CD14-positive monocyte (primary cell): ENCODE data around the gene TBC1D16. TPM values are rescaled to one million over a fixed set of nuclear protein-coding genes. Genes with fewer than 3 reads are reported as not detected.

Experiments used
- DNase-seq, 3 donors: peaks; one replicate each; pipeline ENCODE4 v3.0.0-alpha.2; 2011 to 2022
- H2AFZ ChIP-seq: 2 replicates; pipeline ENCODE4 v1.6.0; 2012; ENCODE audit warnings: mild to moderate bottlenecking, low read depth, low read length, inconsistent platforms; ENCODE audit not compliant: insufficient read depth, poor library complexity, severe bottlenecking
- H3K27ac ChIP-seq, 2 donors: 1 replicate in 1 of 2; 2 replicates in 1 of 2; pipeline ENCODE4 v1.5.1; 2012 to 2013; ENCODE audit warnings: low read length in 2 of 2, control low read depth in 1 of 2, inconsistent platforms in 1 of 2, low read depth in 1 of 2, mild to moderate bottlenecking in 1 of 2
- H3K27me3 ChIP-seq, 2 donors: one replicate each; pipeline versions ENCODE4 v1.6.0 to v1.6.1; 2011 to 2013; ENCODE audit warnings: low read length in 2 of 2; ENCODE audit not compliant: control insufficient read depth in 2 of 2, insufficient read depth in 2 of 2
- H3K36me3 ChIP-seq, 2 donors: replicated peaks in 1 of 2; 1 replicate in 1 of 2; 2 replicates in 1 of 2; pipeline versions ENCODE4 v1.5.1 to v1.6.1; 2012 to 2013; ENCODE audit warnings: low read length in 2 of 2, control low read depth in 1 of 2, inconsistent platforms in 1 of 2, mild to moderate bottlenecking in 1 of 2; ENCODE audit not compliant: insufficient read depth in 2 of 2, control insufficient read depth in 1 of 2
- H3K4me1 ChIP-seq, 2 donors: 1 replicate in 1 of 2; 2 replicates in 1 of 2; pipeline versions ENCODE4 v1.5.1 to v1.6.1; 2012 to 2013; ENCODE audit warnings: low read length in 2 of 2, control low read depth in 1 of 2, inconsistent platforms in 1 of 2, mild to moderate bottlenecking in 1 of 2, moderate library complexity in 1 of 2; ENCODE audit not compliant: insufficient read depth in 2 of 2, control insufficient read depth in 1 of 2
- H3K4me2 ChIP-seq: replicated peaks from 2 replicates; pipeline ENCODE3; 2012; ENCODE audit warnings: low read length, moderate library complexity, mild to moderate bottlenecking; ENCODE audit not compliant: poor library complexity, severe bottlenecking; ENCODE audit errors: extremely low read depth
- H3K4me3 ChIP-seq, 3 experiments: fragments of 200-600 bp in 1 of 3; sonication (generic) in 1 of 3; replicated peaks in 1 of 3; 1 replicate in 2 of 3; 2 replicates in 1 of 3; pipeline ENCODE4 v1.5.1; 2011 to 2013; ENCODE audit warnings: low read length in 3 of 3, mild to moderate bottlenecking in 3 of 3, control low read depth in 2 of 3, low read depth in 2 of 3, inconsistent platforms in 1 of 3, moderate library complexity in 1 of 3
- H3K79me2 ChIP-seq: 2 replicates; pipeline ENCODE4 v1.6.0; 2012; ENCODE audit warnings: mild to moderate bottlenecking, control low read depth, inconsistent platforms, low read length, moderate library complexity; ENCODE audit not compliant: insufficient read depth
- H3K9ac ChIP-seq: 2 replicates; pipeline ENCODE4 v1.6.0; 2017; ENCODE audit warnings: low read length, mild to moderate bottlenecking; ENCODE audit not compliant: insufficient read depth, poor library complexity, severe bottlenecking
- H3K9me3 ChIP-seq, 2 donors: replicated peaks in 1 of 2; 1 replicate in 1 of 2; 2 replicates in 1 of 2; pipeline versions ENCODE4 v1.5.1 to v1.6.1; 2012 to 2013; ENCODE audit warnings: low read length in 2 of 2, control low read depth in 1 of 2; ENCODE audit not compliant: control insufficient read depth in 1 of 2, insufficient read depth in 1 of 2
- H4K20me1 ChIP-seq: 2 replicates; pipeline ENCODE4 v1.6.0; 2012; ENCODE audit warnings: mild to moderate bottlenecking, low read length, control low read depth, moderate library complexity; ENCODE audit not compliant: insufficient read depth
- H3K27ac Mint-ChIP-seq, 7 donors: one replicate each; pipeline ENCODE4 v1.8.0; 2020; ENCODE audit warnings: mild to moderate bottlenecking in 7 of 7, mixed read lengths in 7 of 7, moderate library complexity in 6 of 7, inconsistent platforms in 2 of 7
- H3K27me3 Mint-ChIP-seq, 3 donors: one replicate each; pipeline ENCODE4 v1.8.0; 2021 to 2022; ENCODE audit warnings: low read depth in 3 of 3, mild to moderate bottlenecking in 3 of 3, mixed read lengths in 3 of 3, moderate library complexity in 3 of 3, inconsistent platforms in 1 of 3
- H3K36me3 Mint-ChIP-seq, 2 donors: one replicate each; pipeline ENCODE4 v1.8.0; 2020; ENCODE audit warnings: mixed read lengths in 2 of 2, inconsistent platforms in 1 of 2, mild to moderate bottlenecking in 1 of 2
- H3K4me1 Mint-ChIP-seq: one replicate; pipeline ENCODE4 v1.8.0; 2020; ENCODE audit warnings: mild to moderate bottlenecking, mixed read lengths
- H3K4me3 Mint-ChIP-seq, 2 donors: one replicate each; pipeline ENCODE4 v1.8.0; 2020; ENCODE audit warnings: mild to moderate bottlenecking in 2 of 2, mixed read lengths in 2 of 2, moderate library complexity in 1 of 2
- H3K9me3 Mint-ChIP-seq, 7 donors: one replicate each; pipeline ENCODE4 v1.8.0; 2020 to 2022; ENCODE audit warnings: mixed read lengths in 7 of 7, mild to moderate bottlenecking in 6 of 7, moderate library complexity in 6 of 7, inconsistent platforms in 2 of 7
- CTCF ChIP-seq: fragments of 200-600 bp; IDR thresholded peaks from one replicate; pipeline ENCODE4 v1.8.0; 2022; ENCODE audit warnings: antibody characterized with exemption, mild to moderate bottlenecking
- WGBS: methylation state at CpG from one replicate; pipeline ENCODE4 v1.1.5; 2013; ENCODE audit warnings: missing lambda C conversion rate; ENCODE audit not compliant: insufficient coverage; 5-methylcytosine and 5-hydroxymethylcytosine counted together
- intact Hi-C, 2 donors: fragments of 100-400 bp; cut with micrococcal nuclease; formaldehyde crosslinking; loops; one replicate each; pipeline versions ENCODE4 v1.15.0 to v1.15.1; 2023
- polyA plus RNA-seq, 3 donors: library from polyadenylated mRNA; depleted of rRNA in 1 of 3; unstranded in 2 of 3; stranded (reverse) in 1 of 3; fragments of 300-500 nt in 2 of 3; fragments of >200 nt in 1 of 3; fragmentation: Illumina TruSeq in 2 of 3; gene quantifications; 1 replicate in 2 of 3; 2 replicates in 1 of 3; pipeline ENCODE4 v1.2.3, GENCODE V29; 2012 to 2021

Gene TBC1D16
- polyA plus RNA-seq, 3 donors = 0.11 to 0.53 (median 0.27) TPM

- H3K36me3 ChIP-seq = no peaks in the 10 kb centered on the region
- 94% methylated on average over 7 of the region's 11 CpGs for WGBS
- H3K4me1 Mint-ChIP-seq = no peaks in the 10 kb centered on the region
Measured at GRCh38 chr17:79907217-79907715, 128.4 kb downstream of the TBC1D16 start.

DNA sequence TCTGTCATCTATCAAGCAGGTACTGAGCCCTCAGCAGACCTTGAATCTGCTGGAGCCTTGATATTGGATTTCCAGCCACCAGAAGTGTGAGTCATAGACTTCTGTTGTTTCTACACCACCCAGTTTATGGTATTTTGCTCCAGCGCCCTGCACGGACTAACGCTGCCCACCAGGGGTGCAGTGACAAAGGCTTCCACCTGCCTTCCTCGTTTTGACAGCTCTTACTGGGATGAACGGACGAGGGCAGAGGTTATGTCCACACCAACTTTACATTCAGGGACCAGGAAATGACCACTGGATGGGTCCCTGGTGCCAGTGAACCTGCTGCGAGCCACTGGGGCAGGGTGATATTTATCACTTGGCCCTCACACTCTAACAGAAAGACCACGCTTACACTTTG lies 129.8 kb downstream of the TBC1D16 start:
- H3K4me2 ChIP-seq = no peak overlapping the region
- H3K36me3 Mint-ChIP-seq = no peaks in the 10 kb centered on the region
- no peak overlapping the region for H2AFZ ChIP-seq
- H3K27ac Mint-ChIP-seq = no peak overlapping the region
- intact Hi-C loops = no loop called here
- no peaks in the 10 kb centered on the region for H3K79me2 ChIP-seq
- H4K20me1 ChIP-seq = no peaks in the 10 kb centered on the region
- H3K9me3 Mint-ChIP-seq = no peaks in the 10 kb centered on the region
- WGBS = 60% methylated on average over 4 of the region's 8 CpGs
- no peak overlapping the region for H3K27ac ChIP-seq
- no peak overlapping the region for H3K4me3 Mint-ChIP-seq
- H3K27me3 Mint-ChIP-seq = peaks cover 11 to 22% (median 13%) of the 10 kb centered on the region in 3 donors
- no peak for TF ChIP-seq CTCF
- no peaks in the 10 kb centered on the region for H3K27me3 ChIP-seq
- H3K4me3 ChIP-seq = no peak overlapping the region
- no peak overlapping the region for H3K9ac ChIP-seq
- no peaks in the 10 kb centered on the region for H3K4me1 ChIP-seq
- H3K36me3 ChIP-seq = no peaks in the 10 kb centered on the region
- no peaks in the 10 kb centered on the region for H3K4me1 Mint-ChIP-seq
- no peak for DNase-seq
- H3K9me3 ChIP-seq = no peaks in the 10 kb centered on the region

More at GRCh38 chr17:79907217-79907715, 128.4 kb downstream of the TBC1D16 start:
- no peaks in the 10 kb centered on the region for H3K36me3 Mint-ChIP-seq
- H3K27me3 Mint-ChIP-seq = peaks cover 7 to 15% (median 11%) of the 10 kb centered on the region in 3 donors
- H3K4me1 ChIP-seq = no peaks in the 10 kb centered on the region
- H3K4me3 Mint-ChIP-seq = no peak overlapping the region
- no peaks in the 10 kb centered on the region for H3K79me2 ChIP-seq
- no peak overlapping the region for H3K9ac ChIP-seq
- no peaks in the 10 kb centered on the region for H3K27me3 ChIP-seq
- H2AFZ ChIP-seq = no peak overlapping the region
- H3K27ac Mint-ChIP-seq = no peak overlapping the region
- H3K9me3 Mint-ChIP-seq = no peaks in the 10 kb centered on the region
- no peaks in the 10 kb centered on the region for H4K20me1 ChIP-seq
- no peak overlapping the region for H3K27ac ChIP-seq
- H3K4me3 ChIP-seq = no peak overlapping the region
- TF ChIP-seq CTCF = no peak
- intact Hi-C loops = no loop called here
- no peak for DNase-seq
- no peak overlapping the region for H3K4me2 ChIP-seq
- no peaks in the 10 kb centered on the region for H3K9me3 ChIP-seq
